Measurements from ENCODE around the gene NCOA5.

- TF ChIP-seq POLR2AphosphoS5 (IDR thresholded peaks at IDR 0.05) (no peak), POLR2A (IDR thresholded peaks at IDR 0.05) (no peak)
These were observed 24.7 kb upstream of the NCOA5 start for GRCh38 chr20:46114449-46114848.
